Loucy (cell line): ENCODE results near the gene PTPRT.

ENCODE experiments used
- H2AFZ ChIP-seq: fragments of 200-600 bp; sonication (generic); 2 replicates; pipeline ENCODE4 v1.6.0; 2016; ENCODE audit warnings: antibody characterized with exemption, mild to moderate bottlenecking, low read length, moderate library complexity
- H3F3A ChIP-seq: fragments of 200-600 bp; 2 replicates; pipeline ENCODE4 v1.6.0; 2016; ENCODE audit warnings: antibody characterized with exemption, low read depth, mild to moderate bottlenecking
- H3K27me3 ChIP-seq: fragments of 200-600 bp; sonication (generic); 2 replicates; pipeline ENCODE4 v1.6.1; 2014; ENCODE audit warnings: low read length, mild to moderate bottlenecking; ENCODE audit not compliant: insufficient read depth, poor library complexity, severe bottlenecking
- H3K36me3 ChIP-seq: fragments of 200-600 bp; sonication (generic); 2 replicates; pipeline ENCODE4 v1.6.1; 2016; ENCODE audit warnings: low read length; ENCODE audit not compliant: insufficient read depth
- H3K4me1 ChIP-seq: fragments of 200-600 bp; sonication (generic); 2 replicates; pipeline ENCODE4 v1.5.1; 2014; ENCODE audit warnings: low read length, mild to moderate bottlenecking; ENCODE audit not compliant: insufficient read depth, poor library complexity, severe bottlenecking
- H3K4me2 ChIP-seq: fragments of 200-600 bp; sonication (generic); 2 replicates; pipeline ENCODE4 v1.6.0; 2014; ENCODE audit warnings: antibody characterized with exemption, low read length, low read depth, mild to moderate bottlenecking; ENCODE audit not compliant: poor library complexity, severe bottlenecking
- H3K4me3 ChIP-seq: fragments of 200-600 bp; sonication (generic); 2 replicates; pipeline ENCODE4 v1.5.1; 2014; ENCODE audit warnings: low read length, mild to moderate bottlenecking, mixed read lengths; ENCODE audit not compliant: poor library complexity, severe bottlenecking
- H3K79me2 ChIP-seq: fragments of 200-600 bp; sonication (generic); 2 replicates; pipeline ENCODE4 v1.6.1; 2014; ENCODE audit warnings: low read length; ENCODE audit not compliant: insufficient read depth
- H3K9ac ChIP-seq: fragments of 200-600 bp; sonication (generic); 2 replicates; pipeline ENCODE4 v1.6.0; 2014; ENCODE audit warnings: mild to moderate bottlenecking, low read depth, low read length, moderate library complexity; ENCODE audit not compliant: poor library complexity, severe bottlenecking
- H3K9me2 ChIP-seq: fragments of 200-600 bp; sonication (generic); replicated peaks from 2 replicates; pipeline ENCODE4 v1.6.1; 2016; ENCODE audit warnings: low read depth, low read length, mixed read lengths
- H3K9me3 ChIP-seq: fragments of 200-600 bp; sonication (generic); 2 replicates; pipeline ENCODE4 v1.6.1; 2014; ENCODE audit warnings: mild to moderate bottlenecking, antibody characterized with exemption, low read length, low read depth; ENCODE audit not compliant: insufficient read depth
- H4K20me1 ChIP-seq: fragments of 200-600 bp; sonication (generic); 2 replicates; pipeline ENCODE4 v1.6.0; 2014; ENCODE audit warnings: antibody characterized with exemption, low read length, mild to moderate bottlenecking; ENCODE audit not compliant: insufficient read depth, poor library complexity, severe bottlenecking
- CTCF ChIP-seq: fragments of 200-600 bp; sonication (generic); conservative IDR thresholded peaks from 2 replicates; pipeline ENCODE4 v1.5.1; 2014; ENCODE audit warnings: mild to moderate bottlenecking, antibody characterized with exemption, low read length
- EZH2phosphoT487 ChIP-seq: fragments of 200-600 bp; IDR thresholded peaks from 2 replicates; pipeline ENCODE4 v1.6.1; 2018; ENCODE audit warnings: antibody characterized with exemption, mild to moderate bottlenecking, moderate library complexity, borderline replicate concordance

The PTPRT gene

GRCh38 chr20:43229696-43230095, 40.0 kb upstream of the PTPRT start:
- H2AFZ ChIP-seq = no peak overlapping the region
- H3K27me3 ChIP-seq = no peaks in the 10 kb centered on the region
- no peaks in the 10 kb centered on the region for H3K79me2 ChIP-seq
- H3F3A ChIP-seq = no peaks in the 10 kb centered on the region
- H3K4me3 ChIP-seq = no peak overlapping the region
- no peaks in the 10 kb centered on the region for H3K9me2 ChIP-seq
- no peak for TF ChIP-seq EZH2phosphoT487
- TF ChIP-seq CTCF = no peak
- H3K4me2 ChIP-seq = no peak overlapping the region
- H3K9me3 ChIP-seq = no peaks in the 10 kb centered on the region
- H4K20me1 ChIP-seq = no peaks in the 10 kb centered on the region
- no peak overlapping the region for H3K9ac ChIP-seq
- H3K4me1 ChIP-seq = no peaks in the 10 kb centered on the region
- H3K36me3 ChIP-seq = no peaks in the 10 kb centered on the region

- Histone ChIP-seq H3K36me3 (no peaks in the 10 kb centered on the region), H3K79me2 (no peaks in the 10 kb centered on the region), H3K9ac (no peak overlapping the region), H3K9me3 (no peaks in the 10 kb centered on the region), H3K27me3 (no peaks in the 10 kb centered on the region), H3K4me2 (no peak overlapping the region), H3K4me1 (no peaks in the 10 kb centered on the region), H3K9me2 (no peaks in the 10 kb centered on the region), H3K4me3 (no peak overlapping the region), H2AFZ (no peak overlapping the region), H4K20me1 (no peaks in the 10 kb centered on the region), H3F3A (no peaks in the 10 kb centered on the region)
- TF ChIP-seq EZH2phosphoT487 (no peak), CTCF (no peak)
Measured at GRCh38 chr20:43220612-43221011, 30.9 kb upstream of the PTPRT start.

- Histone ChIP-seq H4K20me1 (no peaks in the 10 kb centered on the region), H3K4me3 (no peak overlapping the region), H3K9me3 (no peaks in the 10 kb centered on the region; the same call in 1 of the 2 replicates), H2AFZ (no peak overlapping the region), H3K4me1 (no peaks in the 10 kb centered on the region), H3K9ac (no peak overlapping the region), H3F3A (no peaks in the 10 kb centered on the region), H3K36me3 (no peaks in the 10 kb centered on the region), H3K79me2 (no peaks in the 10 kb centered on the region), H3K4me2 (no peak overlapping the region), H3K27me3 (no peaks in the 10 kb centered on the region), H3K9me2 (no peaks in the 10 kb centered on the region)
- TF ChIP-seq CTCF = no peak
Measured at GRCh38 chr20:43210901-43211300, 21.2 kb upstream of the PTPRT start.
